Gastroesophageal sphincter (tissue), 3 donors: Measurements from ENCODE around the gene DGKE.

ENCODE experiments used
- CTCF ChIP-seq, 4 experiments: fragments of 200-600 bp in 2 of 4; fragments of 450-650 bp in 2 of 4; sonication (generic) in 1 of 4; IDR thresholded peaks; one replicate each; pipeline ENCODE4 v1.5.1; 2017 to 2019; ENCODE audit warnings: antibody characterized with exemption in 4 of 4, mild to moderate bottlenecking in 2 of 4, moderate library complexity in 2 of 4
- POLR2A ChIP-seq, 2 donors: fragments of 450-650 bp; IDR thresholded peaks; one replicate each; pipeline ENCODE4 v1.6.1; 2017; ENCODE audit warnings: antibody characterized with exemption in 2 of 2, mild to moderate bottlenecking in 2 of 2, moderate library complexity in 1 of 2

- TF ChIP-seq CTCF (IDR thresholded peaks at IDR 0.05) = no peak
- no peak for TF ChIP-seq POLR2A (IDR thresholded peaks at IDR 0.05)
Measured at GRCh38 chr17:56822725-56823124, 11.2 kb upstream of the DGKE start.
